MM.1S (cell line): ENCODE results near the gene MAPK12.

Source experiments
- CTCF ChIP-seq: fragments of 300-600 bp; sonication (generic); IDR thresholded peaks from 2 replicates; pipeline ENCODE4 v1.5.1; 2016; ENCODE audit warnings: antibody characterized with exemption, low read length, mixed read lengths
- EZH2 ChIP-seq: fragments of 300-600 bp; sonication (generic); optimal IDR thresholded peaks from 2 replicates; pipeline ENCODE3; 2017; ENCODE audit warnings: low read depth, mild to moderate bottlenecking, antibody characterized with exemption, low read length, mixed read lengths
- EZH2phosphoT487 ChIP-seq: fragments of 300-600 bp; sonication (generic); IDR thresholded peaks from 2 replicates; pipeline ENCODE4 v1.6.1; 2018; ENCODE audit warnings: antibody characterized with exemption, low read length

DNA sequence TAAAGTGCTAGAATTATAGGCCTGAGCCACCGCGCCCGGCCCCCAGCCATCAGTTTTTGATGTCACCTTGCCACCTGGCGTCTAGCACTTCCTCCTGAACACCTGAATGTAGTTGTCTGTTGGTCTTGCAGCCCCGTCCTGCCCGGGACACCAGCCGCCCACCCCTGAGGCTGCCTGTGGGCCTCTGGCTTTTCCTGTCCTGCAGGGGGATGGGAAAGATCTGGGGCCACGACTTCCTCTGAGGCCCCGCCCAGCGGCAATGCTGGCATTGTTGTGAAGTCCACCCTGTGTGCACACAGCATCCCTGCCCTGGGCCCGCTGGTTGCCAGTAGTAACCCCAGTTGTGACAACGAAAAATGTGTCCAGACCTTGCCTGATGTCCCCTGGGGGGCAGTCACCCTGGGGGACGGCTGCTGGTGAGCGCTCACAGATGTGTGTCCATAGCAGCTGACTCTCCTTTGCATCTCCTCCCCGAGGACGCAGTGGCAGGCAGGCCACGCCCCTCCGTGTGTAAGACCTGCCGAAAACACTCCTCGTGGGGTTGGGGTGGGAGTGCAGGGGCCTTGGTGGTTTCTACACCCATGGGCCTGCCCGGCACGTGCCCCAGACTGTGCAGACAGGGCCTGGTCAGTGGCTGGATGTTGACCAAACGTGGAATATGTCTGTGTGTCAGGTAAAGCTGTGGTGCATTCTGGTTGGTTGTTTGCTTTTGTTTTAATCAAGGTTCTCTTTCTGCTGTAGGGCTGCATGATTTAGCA is 53.9 kb downstream of the MAPK12 start:
- no peak for TF ChIP-seq CTCF
- no peak for TF ChIP-seq EZH2
- TF ChIP-seq EZH2phosphoT487: no peak
